Activated gamma-delta T cell treated with anti-CD3 and anti-CD28 coated beads, Interleukin-2, amount 50 U/mL, for 16 hours (primary cell): ENCODE results near the gene NRG4.
"Not testable (repeated sequence)": the region's sequence is repeated elsewhere in the genome, so short reads cannot be mapped to it uniquely, and the experiment has no call there.

Experiments
- DNase-seq: peaks from one replicate; pipeline ENCODE4 v3.0.0-alpha.2; 2020; ENCODE audit warnings: low read depth

NRG4 gene

DNA sequence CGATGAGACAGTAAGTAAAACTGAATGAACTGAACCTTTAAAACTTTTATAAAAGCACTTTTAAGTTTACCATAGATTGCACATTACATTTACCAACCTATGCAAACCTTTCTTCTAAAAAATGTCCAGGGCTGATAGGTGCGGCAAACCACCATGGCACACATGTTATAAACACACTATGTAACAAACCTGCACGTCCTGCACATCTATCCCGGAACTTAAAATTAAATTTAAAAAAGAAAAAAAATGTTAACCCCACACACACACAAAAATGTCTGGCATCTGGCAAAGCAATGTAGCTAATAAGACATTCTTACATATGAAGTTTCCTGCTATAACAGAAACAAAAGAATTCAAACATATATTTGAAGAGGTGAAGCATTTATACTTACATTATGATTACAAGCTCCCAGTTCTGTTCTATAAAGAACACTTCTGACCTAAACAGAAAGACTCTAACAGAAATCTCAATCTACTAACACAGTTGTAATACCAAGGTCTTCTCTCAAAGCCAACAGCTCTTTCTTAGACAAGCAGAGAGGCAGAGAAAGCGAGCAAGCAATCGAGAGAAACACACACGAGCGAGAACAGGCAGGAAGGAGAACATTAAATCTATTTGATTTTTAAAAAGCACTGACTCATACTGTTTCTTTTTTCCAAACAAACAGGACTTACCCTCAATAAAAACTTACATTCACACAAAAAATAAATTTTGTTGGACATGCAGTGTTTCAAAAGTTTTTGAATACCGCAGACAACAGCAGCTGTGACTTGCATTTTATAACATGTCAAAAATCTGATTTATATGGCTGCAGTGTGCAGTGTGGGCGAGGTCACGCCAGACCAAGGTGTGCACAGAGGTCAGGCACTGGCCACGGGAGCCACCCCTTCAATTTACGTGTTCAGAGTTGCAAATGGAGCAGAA is at the start of gene NRG4:
NRG4 (minus strand) TSS at position 798 of the 925 bp plus-strand sequence. CDS start 1,194 bp downstream, outside the sequence.
- no peak for DNase-seq

GRCh38 chr15:76061700-76062099 is 49.5 kb upstream of the NRG4 start:
- DNase-seq: no peak

GRCh38 chr15:76060118-76060989 is 48.1 kb upstream of the NRG4 start:
- DNase-seq: no peak

DNA sequence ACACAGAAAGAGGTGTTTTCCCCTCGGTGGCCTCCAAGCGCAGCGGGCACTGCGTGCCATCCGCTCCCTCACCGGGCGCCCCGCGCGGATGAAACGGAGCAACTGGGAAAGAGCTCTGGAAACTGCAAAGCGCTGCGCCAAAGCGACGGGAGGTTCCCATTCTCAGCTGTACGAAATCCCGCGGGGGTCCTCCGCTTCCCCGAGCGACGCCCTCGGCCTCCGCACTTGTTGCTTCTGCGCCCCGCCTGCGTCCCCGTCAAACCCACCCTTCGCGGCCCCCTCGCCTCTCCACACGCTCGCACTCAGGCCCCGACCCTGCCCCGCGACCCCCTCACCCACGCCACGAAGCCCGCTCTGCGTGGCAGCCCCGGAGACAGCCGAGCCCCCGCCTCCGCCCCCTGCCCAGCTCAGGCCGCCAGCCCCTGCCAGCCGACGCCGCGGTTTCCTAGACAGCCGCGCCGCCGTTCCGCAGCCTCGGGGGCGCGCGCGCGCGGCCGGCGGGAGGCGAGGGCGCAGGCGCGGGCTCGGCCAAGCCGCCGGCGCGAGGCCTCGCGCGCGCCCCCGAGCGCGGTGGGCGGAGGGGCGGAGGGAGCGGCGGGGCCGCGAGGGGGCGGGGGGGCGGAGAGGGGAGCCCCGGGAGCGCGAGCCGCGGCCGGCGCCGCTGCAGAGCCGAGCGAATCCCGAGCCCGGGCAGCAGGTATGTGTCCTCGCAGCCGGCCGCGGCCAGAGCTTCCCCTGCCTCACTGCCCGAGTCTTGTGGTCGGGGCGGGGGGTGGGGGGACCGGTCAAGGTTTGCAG is 47.3 kb upstream of the NRG4 start, which contains the start of gene TMEM266:
TMEM266 (plus strand) TSS at position 666 of the 798 bp plus-strand sequence. CDS start 74,279 bp downstream, outside the sequence.
- DNase-seq: no peak

GRCh38 chr15:76058714-76059319 is 46.6 kb upstream of the NRG4 start:
- DNase-seq: no peak

GRCh38 chr15:76057332-76058000 is 45.2 kb upstream of the NRG4 start:
- DNase-seq: peak; percentile 24

DNA sequence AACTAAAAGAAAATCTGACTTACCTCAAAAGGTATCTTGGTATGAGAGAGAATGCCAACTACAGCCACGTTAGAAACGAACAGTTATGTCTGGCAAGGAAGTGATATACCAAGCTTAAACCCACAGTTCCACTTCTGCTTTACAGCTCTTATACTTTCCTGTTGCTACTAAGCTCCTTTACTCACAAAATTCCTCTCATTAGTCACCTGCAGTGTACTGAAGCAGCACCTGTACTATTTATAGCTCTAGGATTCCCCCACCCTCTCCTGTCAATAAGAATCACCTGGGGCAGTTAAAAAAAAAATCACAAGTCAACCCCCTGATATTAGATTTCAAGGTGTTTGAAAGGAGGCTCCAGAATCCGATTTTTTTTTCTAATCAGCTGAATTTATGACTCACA is 44.7 kb upstream of the NRG4 start:
- DNase-seq: no peak

GRCh38 chr15:76054201-76054600 is 42.0 kb upstream of the NRG4 start:
- not testable (repeated sequence) for DNase-seq

- no peak for DNase-seq
Observed at GRCh38 chr15:76038512-76038911, 26.3 kb upstream of the NRG4 start.

GRCh38 chr15:76035593-76035992 is 23.4 kb upstream of the NRG4 start:
- DNase-seq: no peak

- DNase-seq: no peak
Observed at GRCh38 chr15:76034111-76034510, 21.9 kb upstream of the NRG4 start.

- DNase-seq: no peak
Observed at GRCh38 chr15:76033438-76033837, 21.2 kb upstream of the NRG4 start.

DNA sequence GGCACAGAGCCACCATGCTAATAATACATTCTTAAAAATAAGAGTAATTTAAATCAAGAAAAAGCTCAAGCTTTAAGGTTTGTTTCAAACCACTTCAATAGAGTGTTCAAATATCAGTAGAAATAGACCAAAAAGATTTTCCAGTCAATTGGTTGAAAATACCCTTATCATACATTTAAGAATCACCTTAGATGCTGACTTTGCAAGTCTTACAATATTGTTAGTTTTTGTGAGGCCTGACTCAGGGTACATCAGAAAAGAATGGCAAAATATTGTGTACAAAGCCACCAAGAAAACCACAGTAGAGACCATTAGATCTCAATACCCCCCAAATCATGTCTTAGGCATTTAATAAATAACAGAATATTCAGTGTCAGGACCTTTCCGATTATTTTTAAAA is 19.8 kb upstream of the NRG4 start:
- no peak for DNase-seq

- DNase-seq: no peak
Observed at GRCh38 chr15:76024021-76024768, 12.0 kb upstream of the NRG4 start.

- DNase-seq: not testable (repeated sequence)
Observed at GRCh38 chr15:76013470-76013869, 1.2 kb upstream of the NRG4 start.

- no peak for DNase-seq
Observed at GRCh38 chr15:76010613-76011012, 1.6 kb downstream of the NRG4 start.

DNA sequence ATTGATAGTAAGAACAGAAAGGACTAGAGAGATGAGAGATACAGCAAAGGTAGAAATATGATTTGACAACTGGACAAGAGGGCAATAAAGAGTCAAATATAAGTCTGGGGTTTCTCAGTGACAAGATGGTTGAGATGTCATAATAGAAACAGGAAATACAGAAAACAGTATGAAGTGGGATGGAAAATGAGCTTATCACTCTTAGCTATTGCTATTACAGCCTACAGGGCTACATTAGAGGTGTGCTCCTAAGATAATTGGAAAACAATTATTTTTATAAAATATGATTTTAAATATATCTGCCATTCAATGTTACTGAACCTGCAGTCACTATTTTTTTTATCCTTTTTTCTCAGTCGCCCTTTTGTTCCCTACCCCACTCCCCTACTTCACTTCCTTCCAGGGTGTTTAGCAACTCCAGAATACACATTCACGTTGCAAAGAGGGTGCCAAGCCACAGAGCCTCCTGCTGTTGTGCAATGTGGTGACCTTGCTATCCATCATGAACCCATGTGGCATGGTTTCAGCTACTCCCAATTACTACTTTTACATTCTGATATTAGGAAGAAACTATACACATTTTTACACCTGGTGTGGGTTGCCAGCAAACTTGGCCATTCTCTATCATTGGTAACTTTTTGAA is 6.0 kb downstream of the NRG4 start:
- no peak for DNase-seq

GRCh38 chr15:76003364-76003763 is 8.9 kb downstream of the NRG4 start:
- DNase-seq: no peak

DNA sequence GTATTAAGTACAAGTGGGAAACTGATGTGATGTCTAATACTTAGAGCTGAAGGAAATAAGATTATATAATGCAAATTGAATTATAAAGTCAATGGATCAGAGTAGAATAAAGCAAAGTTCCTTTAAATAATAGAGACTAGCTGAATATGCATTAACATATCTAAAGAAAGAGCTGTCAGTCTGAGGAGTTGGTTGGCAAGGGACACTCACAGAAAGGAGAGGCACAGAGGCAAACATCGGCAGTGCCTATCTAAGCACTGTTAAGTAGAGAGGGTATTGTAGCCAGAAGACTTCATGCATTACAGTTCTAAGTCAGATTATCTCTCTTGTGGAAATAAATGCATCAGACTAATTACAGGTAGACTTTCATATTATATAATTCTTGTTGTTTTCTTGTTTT is 16.6 kb downstream of the NRG4 start:
- no peak for DNase-seq

DNA sequence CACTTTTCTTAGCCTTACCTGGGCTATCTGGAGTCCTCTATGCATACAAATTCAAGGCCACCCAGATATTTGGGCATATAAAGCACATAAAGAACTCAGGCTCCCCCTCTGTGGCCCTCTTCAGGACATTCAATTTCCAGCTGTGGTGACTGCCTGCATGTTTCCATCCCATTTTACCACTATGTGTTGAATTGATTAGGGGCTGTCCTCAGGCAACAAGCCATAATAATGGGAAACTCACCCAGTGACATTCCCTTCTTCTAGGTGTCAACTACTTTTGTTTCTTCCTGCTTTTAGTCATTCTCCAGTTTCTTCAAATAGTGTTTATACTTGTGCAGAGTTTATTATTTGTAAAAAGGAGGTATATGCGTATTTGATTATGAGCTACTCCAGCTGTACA is 18.0 kb downstream of the NRG4 start:
- no peak for DNase-seq
